ENCODE measurements around the gene PPAN.

PPAN gene

GRCh38 chr19:10126213-10126639 is 20.1 kb downstream of the PPAN start:
- TF ChIP-seq MAX (IDR thresholded peaks at IDR 0.05; ENCODE audit: low read depth, low read length) = no peak
- no peak for TF ChIP-seq CTCF (IDR thresholded peaks at IDR 0.05; ENCODE audit: low read depth, low read length)
- no peak for TF ChIP-seq MYC (IDR thresholded peaks at IDR 0.05; ENCODE audit: low read depth, low read length)
- no peak for TF ChIP-seq POLR2A (IDR thresholded peaks at IDR 0.05; ENCODE audit: extremely low read depth, insufficient read length)
- H3K4me3 ChIP-seq (ENCODE audit: low read depth, low read length) = no peak overlapping the region
- DNase-seq (ENCODE audit: low read depth) = peak; percentile 70

GRCh38 chr19:10132905-10133304 is 26.7 kb downstream of the PPAN start:
- DNase-seq (ENCODE audit: low read depth) = no peak
- no peak overlapping the region for H3K4me3 ChIP-seq (ENCODE audit: low read depth, low read length)
- TF ChIP-seq MYC (IDR thresholded peaks at IDR 0.05; ENCODE audit: low read depth, low read length) (no peak), POLR2A (IDR thresholded peaks at IDR 0.05; ENCODE audit: extremely low read depth, insufficient read length) (no peak), MAX (IDR thresholded peaks at IDR 0.05; ENCODE audit: low read depth, low read length) (no peak), CTCF (IDR thresholded peaks at IDR 0.05; ENCODE audit: low read depth, low read length) (no peak)

- TF ChIP-seq MYC (IDR thresholded peaks at IDR 0.05; ENCODE audit: low read depth, low read length) = no peak
- no peak for TF ChIP-seq MAX (IDR thresholded peaks at IDR 0.05; ENCODE audit: low read depth, low read length)
- no peak for TF ChIP-seq POLR2A (IDR thresholded peaks at IDR 0.05; ENCODE audit: extremely low read depth, insufficient read length)
- no peak for DNase-seq (ENCODE audit: low read depth)
- no peak overlapping the region for H3K4me3 ChIP-seq (ENCODE audit: low read depth, low read length)
Observed at GRCh38 chr19:10133596-10133995, 27.4 kb downstream of the PPAN start.

- TF ChIP-seq MYC (IDR thresholded peaks at IDR 0.05; ENCODE audit: low read depth, low read length) (no peak), MAX (IDR thresholded peaks at IDR 0.05; ENCODE audit: low read depth, low read length) (no peak)
- H3K4me3 ChIP-seq (ENCODE audit: low read depth, low read length) = no peak overlapping the region
- DNase-seq (ENCODE audit: low read depth) = no peak
Observed at GRCh38 chr19:10134040-10134439, 27.9 kb downstream of the PPAN start.

- DNase-seq (ENCODE audit: low read depth) = no peak
- TF ChIP-seq CTCF (IDR thresholded peaks at IDR 0.05; ENCODE audit: low read depth, low read length) (no peak), MYC (IDR thresholded peaks at IDR 0.05; ENCODE audit: low read depth, low read length) (no peak), POLR2A (IDR thresholded peaks at IDR 0.05; ENCODE audit: extremely low read depth, insufficient read length) (no peak), MAX (IDR thresholded peaks at IDR 0.05; ENCODE audit: low read depth, low read length) (no peak)
- no peak overlapping the region for H3K4me3 ChIP-seq (ENCODE audit: low read depth, low read length)
Observed at GRCh38 chr19:10135551-10136334, 29.6 kb downstream of the PPAN start.

- TF ChIP-seq MAX (IDR thresholded peaks at IDR 0.05; ENCODE audit: low read depth, low read length) = no peak
- no peak for TF ChIP-seq POLR2A (IDR thresholded peaks at IDR 0.05; ENCODE audit: extremely low read depth, insufficient read length)
- TF ChIP-seq MYC (IDR thresholded peaks at IDR 0.05; ENCODE audit: low read depth, low read length) = no peak
- no peak overlapping the region for H3K4me3 ChIP-seq (ENCODE audit: low read depth, low read length)
- DNase-seq (ENCODE audit: low read depth) = no peak
Observed at GRCh38 chr19:10136936-10137335, 30.8 kb downstream of the PPAN start.

Measured in NB4 (cell line).